ENCODE measurements around the gene HNRNPUL1.

DNA sequence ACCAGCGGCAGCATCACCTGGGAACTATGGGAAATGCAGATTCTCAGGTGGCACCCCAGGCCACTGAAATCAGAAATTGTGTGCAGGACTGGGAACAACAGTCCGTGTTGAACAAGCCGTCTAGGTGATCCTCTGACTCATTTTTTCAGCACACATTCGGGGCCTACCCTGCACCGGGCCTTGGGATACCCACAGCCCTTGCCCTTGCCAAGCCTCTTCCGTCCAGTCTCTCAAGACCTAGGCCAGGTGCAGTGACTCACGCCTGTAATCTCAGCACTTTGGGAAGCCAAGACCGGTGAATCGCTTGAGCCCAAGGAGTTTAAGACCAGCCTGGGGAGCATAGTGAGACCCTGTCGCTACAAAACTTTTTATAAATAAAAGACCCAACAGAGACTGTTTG, 71.3 kb downstream of the HNRNPUL1 start:
- TF ChIP-seq, protein P1, sequence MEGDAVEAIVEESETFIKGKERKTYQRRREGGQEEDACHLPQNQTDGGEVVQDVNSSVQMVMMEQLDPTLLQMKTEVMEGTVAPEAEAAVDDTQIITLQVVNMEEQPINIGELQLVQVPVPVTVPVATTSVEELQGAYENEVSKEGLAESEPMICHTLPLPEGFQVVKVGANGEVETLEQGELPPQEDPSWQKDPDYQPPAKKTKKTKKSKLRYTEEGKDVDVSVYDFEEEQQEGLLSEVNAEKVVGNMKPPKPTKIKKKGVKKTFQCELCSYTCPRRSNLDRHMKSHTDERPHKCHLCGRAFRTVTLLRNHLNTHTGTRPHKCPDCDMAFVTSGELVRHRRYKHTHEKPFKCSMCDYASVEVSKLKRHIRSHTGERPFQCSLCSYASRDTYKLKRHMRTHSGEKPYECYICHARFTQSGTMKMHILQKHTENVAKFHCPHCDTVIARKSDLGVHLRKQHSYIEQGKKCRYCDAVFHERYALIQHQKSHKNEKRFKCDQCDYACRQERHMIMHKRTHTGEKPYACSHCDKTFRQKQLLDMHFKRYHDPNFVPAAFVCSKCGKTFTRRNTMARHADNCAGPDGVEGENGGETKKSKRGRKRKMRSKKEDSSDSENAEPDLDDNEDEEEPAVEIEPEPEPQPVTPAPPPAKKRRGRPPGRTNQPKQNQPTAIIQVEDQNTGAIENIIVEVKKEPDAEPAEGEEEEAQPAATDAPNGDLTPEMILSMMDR (IDR thresholded peaks at IDR 0.05 in 2 of 3, conservative IDR thresholded peaks at IDR 0.05 in 1 of 3; ENCODE audit: control insufficient read depth in 2 of 3, extremely low read depth in 1 of 3, insufficient read depth in 1 of 3, low read depth in 3 of 3, low read length in 3 of 3), result no peak
- TF ChIP-seq TAF1 (IDR thresholded peaks at IDR 0.05; ENCODE audit: borderline replicate concordance, low read depth, low read length) (no peak), NR2C2 (IDR thresholded peaks at IDR 0.05; ENCODE audit: borderline replicate concordance, control insufficient read depth, insufficient read length, low read depth) (no peak), MXI1 (IDR thresholded peaks at IDR 0.05; ENCODE audit: low read depth, low read length) (no peak), POLR2A (IDR thresholded peaks at IDR 0.05; ENCODE audit: low read depth, low read length) (no peak), EED (IDR thresholded peaks at IDR 0.05; ENCODE audit: low read depth) (no peak), NFIC (IDR thresholded peaks at IDR 0.05; ENCODE audit: low read depth, low read length) (no peak), EZH2 (IDR thresholded peaks at IDR 0.05; ENCODE audit: borderline replicate concordance, control insufficient read depth, low read depth, low read length) (no peak), CREB1 (IDR thresholded peaks at IDR 0.05; ENCODE audit: low read depth) (no peak), EP300 (IDR thresholded peaks at IDR 0.05; ENCODE audit: borderline replicate concordance in 1 of 2, control insufficient read depth in 1 of 2, low read depth in 2 of 2, low read length in 2 of 2) (no peak)
- TF ChIP-seq, protein P2, sequence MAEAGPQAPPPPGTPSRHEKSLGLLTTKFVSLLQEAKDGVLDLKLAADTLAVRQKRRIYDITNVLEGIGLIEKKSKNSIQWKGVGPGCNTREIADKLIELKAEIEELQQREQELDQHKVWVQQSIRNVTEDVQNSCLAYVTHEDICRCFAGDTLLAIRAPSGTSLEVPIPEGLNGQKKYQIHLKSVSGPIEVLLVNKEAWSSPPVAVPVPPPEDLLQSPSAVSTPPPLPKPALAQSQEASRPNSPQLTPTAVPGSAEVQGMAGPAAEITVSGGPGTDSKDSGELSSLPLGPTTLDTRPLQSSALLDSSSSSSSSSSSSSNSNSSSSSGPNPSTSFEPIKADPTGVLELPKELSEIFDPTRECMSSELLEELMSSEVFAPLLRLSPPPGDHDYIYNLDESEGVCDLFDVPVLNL (IDR thresholded peaks at IDR 0.05; ENCODE audit: low read depth, low read length), result no peak
- TF ChIP-seq, protein P3, sequence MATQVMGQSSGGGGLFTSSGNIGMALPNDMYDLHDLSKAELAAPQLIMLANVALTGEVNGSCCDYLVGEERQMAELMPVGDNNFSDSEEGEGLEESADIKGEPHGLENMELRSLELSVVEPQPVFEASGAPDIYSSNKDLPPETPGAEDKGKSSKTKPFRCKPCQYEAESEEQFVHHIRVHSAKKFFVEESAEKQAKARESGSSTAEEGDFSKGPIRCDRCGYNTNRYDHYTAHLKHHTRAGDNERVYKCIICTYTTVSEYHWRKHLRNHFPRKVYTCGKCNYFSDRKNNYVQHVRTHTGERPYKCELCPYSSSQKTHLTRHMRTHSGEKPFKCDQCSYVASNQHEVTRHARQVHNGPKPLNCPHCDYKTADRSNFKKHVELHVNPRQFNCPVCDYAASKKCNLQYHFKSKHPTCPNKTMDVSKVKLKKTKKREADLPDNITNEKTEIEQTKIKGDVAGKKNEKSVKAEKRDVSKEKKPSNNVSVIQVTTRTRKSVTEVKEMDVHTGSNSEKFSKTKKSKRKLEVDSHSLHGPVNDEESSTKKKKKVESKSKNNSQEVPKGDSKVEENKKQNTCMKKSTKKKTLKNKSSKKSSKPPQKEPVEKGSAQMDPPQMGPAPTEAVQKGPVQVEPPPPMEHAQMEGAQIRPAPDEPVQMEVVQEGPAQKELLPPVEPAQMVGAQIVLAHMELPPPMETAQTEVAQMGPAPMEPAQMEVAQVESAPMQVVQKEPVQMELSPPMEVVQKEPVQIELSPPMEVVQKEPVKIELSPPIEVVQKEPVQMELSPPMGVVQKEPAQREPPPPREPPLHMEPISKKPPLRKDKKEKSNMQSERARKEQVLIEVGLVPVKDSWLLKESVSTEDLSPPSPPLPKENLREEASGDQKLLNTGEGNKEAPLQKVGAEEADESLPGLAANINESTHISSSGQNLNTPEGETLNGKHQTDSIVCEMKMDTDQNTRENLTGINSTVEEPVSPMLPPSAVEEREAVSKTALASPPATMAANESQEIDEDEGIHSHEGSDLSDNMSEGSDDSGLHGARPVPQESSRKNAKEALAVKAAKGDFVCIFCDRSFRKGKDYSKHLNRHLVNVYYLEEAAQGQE (IDR thresholded peaks at IDR 0.05; ENCODE audit: low read depth, low read length), result no peak
